ENCODE measurements around the gene APOE. TPM values are rescaled to one million over a fixed set of nuclear protein-coding genes. Genes with fewer than 3 reads are reported as not detected.
"Not testable (repeated sequence)": the region's sequence is repeated elsewhere in the genome, so short reads cannot be mapped to it uniquely, and the experiment has no call there.

The APOE gene
- total RNA-seq, 1 experiment from 2014 or later = 3.5 TPM

DNA sequence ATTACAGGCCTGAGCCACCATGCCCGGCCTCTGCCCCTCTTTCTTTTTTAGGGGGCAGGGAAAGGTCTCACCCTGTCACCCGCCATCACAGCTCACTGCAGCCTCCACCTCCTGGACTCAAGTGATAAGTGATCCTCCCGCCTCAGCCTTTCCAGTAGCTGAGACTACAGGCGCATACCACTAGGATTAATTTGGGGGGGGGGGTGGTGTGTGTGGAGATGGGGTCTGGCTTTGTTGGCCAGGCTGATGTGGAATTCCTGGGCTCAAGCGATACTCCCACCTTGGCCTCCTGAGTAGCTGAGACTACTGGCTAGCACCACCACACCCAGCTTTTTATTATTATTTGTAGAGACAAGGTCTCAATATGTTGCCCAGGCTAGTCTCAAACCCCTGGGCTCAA lies 4.2 kb downstream of the APOE start:
- no peak for DNase-seq (ENCODE audit: low read depth)

DNA sequence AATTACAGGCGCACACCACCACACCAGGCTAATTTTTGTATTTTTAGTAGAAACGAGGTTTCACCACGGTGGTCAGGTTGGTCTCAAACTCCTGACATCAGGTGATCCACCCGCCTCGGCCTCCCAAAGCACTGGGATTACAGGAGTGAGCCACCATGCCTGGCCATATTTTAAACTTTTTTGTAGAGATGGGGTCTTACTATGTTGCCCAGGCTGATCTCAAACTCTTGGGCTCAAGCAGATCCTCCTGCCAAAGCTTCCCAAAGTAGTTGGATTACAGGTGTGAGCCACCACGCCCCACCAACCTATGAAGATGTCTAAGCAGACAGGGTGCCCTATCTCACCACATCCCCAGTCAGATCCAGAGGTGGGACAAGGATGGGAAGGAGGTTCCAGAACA lies 6.3 kb downstream of the APOE start:
- DNase-seq (ENCODE audit: low read depth) = not testable (repeated sequence)

DNA sequence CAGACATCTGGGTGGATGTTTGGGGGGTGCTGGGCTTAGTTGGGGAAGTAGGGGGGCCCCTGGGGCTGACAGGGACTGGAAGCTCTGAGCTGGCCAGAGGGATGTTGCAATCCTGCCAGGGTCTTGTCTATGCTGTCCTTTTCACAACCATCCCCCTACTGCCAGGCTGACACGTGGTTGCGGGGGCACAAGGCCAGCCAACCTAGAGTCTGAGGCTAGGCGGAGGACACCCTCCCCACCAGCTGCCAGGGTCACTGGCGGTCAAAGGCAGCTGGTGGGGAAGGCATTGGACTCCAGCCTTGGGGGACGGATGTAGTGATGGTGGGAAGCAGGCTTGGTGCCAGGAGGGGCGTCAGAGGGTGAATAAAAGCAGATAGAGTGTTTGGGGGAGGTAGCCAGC lies 7.3 kb downstream of the APOE start:
- DNase-seq (ENCODE audit: low read depth) = no peak

DNA sequence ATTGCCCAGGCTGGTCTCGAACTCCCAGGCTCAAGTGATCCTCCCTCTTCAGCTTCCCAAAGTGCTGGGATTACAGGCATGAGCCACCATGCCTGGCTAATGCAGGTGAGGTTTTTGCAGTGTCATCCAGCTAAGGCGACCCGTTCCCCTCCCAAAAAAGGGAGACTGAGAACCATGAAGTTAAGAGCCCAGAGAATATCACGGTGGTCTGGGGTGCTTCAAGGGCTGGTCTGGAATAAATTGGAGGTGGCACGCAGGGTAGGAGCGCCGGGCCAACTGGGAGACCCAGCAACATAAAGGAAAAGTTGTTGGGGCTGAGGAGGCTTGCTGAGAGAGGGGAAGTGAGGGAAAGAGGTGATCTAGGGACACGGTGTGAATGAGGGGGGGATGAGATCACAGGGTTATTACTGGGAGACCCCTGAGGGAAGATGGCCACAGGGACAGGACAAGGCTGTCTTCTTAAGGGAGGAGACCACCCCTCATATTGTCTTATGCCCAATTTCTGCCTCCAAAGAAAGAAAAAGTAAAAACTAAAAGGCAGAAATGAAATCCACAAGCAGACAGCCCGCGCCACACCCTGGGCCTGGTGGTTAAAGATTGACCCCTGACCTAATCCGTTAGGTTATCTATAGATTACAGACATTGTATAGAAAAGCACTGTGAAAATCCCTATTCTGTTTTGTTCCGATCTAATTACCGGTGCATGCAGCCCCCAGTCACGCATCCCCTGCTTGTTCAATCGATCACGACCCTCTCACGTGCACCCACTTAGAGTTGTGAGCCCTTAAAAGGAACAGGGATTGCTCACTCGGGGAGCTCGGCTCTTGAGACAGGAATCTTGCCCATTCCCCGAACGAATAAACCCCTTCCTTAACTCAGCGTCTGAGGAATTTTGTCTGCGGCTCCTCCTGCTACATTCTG lies 8.2 kb downstream of the APOE start:
- not testable (repeated sequence) for DNase-seq (ENCODE audit: low read depth)

DNA sequence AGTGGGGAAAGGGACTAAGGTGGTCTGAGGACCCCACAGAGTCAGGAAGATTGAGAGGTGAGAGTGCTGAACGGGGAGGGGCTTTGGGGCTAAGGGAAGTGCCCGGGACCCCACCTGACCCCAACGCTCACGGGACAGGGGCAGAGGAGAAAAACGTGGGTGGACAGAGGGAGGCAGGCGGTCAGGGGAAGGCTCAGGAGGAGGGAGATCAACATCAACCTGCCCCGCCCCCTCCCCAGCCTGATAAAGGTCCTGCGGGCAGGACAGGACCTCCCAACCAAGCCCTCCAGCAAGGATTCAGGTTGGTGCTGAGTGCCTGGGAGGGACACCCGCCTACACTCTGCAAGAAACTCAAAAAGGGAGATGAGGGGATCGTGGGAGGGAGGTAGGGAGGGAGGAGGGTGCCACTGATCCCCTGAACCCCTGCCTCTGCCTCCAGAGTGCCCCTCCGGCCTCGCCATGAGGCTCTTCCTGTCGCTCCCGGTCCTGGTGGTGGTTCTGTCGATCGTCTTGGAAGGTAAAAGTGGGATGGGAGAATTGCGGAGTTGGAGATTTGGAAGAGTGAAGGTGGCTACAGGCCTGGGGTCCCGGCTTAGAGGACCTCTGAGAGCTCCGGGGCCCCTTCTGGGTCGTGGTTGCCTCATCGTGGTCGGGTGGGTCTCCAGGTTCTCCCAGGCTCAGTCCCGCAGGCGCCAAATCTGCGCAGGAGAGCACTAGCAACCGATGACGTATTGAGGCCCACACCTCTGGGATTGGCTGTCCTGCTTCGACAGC lies 9.0 kb downstream of the APOE start, which contains the start of gene APOC1:
TSS of gene APOC1 (plus strand) at position 176 of the 774 bp plus-strand sequence. CDS start at position 460, 284 bp downstream.
- peak; percentile 77 for DNase-seq (ENCODE audit: low read depth)

DNA sequence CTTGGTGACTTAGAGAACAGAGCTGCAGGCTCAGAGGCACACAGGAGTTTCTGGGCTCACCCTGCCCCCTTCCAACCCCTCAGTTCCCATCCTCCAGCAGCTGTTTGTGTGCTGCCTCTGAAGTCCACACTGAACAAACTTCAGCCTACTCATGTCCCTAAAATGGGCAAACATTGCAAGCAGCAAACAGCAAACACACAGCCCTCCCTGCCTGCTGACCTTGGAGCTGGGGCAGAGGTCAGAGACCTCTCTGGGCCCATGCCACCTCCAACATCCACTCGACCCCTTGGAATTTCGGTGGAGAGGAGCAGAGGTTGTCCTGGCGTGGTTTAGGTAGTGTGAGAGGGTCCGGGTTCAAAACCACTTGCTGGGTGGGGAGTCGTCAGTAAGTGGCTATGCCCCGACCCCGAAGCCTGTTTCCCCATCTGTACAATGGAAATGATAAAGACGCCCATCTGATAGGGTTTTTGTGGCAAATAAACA lies 18.7 kb downstream of the APOE start:
- DNase-seq (ENCODE audit: low read depth) = no peak

DNA sequence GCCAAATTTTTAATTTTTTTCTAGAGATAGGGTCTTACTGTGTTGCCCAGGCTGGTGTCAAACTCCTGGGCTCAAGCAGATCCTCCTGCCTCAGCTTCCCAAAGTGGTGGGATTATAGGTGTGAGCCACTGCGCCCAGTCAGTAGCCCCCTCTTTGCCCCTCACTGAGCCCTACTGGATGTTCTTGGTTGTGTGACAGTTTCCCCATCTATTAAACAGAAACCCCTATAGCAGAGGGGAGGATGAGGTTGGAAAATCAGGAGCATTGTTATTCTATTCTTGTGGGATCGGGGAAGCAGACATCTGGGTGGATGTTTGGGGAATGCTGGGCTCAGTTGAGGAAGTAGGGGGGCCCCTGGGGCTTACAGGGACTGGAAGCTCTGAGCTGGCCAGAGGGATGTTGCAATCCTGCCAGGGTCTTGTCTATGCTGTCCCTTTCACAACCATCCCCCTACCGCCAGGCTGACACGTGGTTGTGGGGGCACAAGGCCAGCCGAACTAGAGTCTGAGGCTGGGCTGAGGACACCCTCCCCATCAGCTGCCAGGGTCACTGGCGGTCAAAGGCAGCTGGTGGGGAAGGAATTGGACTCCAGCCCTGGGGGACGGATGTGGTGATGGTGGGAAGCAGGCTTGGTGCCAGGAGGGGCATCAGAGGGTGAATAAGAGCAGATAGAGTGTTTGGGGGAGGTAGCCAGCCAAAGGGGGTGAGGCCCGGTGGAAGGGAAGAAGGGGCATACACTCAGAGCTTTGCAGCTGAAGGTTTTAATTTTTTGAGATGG lies 19.7 kb downstream of the APOE start:
- DNase-seq (ENCODE audit: low read depth) = peak; percentile 43

DNA sequence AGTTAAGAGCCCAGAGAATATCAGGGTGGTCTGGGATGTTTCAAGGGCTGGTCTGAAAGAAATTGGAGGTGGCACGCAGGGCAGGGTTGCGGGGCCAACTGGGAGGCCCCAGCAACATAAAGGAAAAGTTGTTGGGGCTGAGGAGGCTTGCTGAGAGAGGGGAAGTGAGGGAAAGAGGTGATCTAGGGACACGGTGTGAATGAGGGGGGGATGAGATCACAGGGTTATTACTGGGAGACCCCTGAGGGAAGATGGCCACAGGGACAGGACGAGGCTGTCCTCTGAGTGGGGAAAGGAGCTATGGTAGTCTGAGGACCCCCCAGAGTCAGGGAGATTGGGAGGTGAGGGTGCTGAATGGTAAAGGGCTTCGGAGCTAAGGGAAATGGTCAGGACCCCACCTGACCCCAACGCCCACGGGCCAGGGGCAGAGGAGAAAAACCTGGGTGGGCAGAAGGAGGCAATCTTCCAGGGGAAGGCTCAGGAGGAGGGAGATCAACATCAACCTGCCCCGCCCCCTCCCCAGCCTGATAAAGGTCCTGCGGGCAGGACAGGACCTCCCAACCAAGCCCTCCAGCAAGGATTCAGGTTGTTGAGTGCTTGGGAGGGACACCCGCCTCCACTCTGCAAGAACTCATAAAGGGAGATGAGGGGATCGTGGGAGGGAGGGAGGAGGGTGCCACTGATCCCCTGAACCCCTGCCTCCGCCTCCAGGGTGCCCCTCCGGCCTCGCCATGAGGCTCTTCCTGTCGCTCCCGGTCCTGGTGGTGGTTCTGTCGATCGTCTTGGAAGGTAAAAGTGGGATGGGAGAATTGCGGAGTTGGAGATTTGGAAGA lies 20.9 kb downstream of the APOE start:
- DNase-seq (ENCODE audit: low read depth) = not testable (repeated sequence)

DNA sequence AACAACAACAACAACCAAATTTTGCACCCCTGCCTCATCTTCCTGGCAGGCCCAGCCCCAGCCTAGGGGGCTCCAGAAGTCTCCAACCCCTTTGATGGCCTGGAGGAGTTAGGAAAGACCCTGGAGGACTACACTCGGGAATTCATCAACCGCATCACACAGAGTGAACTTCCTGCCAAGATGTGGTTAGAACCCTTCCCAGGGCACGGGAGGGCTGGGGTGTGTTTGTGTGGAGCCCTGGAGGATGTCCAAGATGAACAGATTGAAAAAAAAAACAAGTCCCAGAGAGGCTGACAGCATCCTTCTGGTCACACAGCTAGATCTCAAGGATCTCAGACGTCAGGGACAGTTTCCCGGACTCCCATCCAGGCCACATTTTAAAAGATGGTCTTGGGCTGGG lies 22.1 kb downstream of the APOE start:
- peak; percentile 65 for DNase-seq (ENCODE audit: low read depth)

DNA sequence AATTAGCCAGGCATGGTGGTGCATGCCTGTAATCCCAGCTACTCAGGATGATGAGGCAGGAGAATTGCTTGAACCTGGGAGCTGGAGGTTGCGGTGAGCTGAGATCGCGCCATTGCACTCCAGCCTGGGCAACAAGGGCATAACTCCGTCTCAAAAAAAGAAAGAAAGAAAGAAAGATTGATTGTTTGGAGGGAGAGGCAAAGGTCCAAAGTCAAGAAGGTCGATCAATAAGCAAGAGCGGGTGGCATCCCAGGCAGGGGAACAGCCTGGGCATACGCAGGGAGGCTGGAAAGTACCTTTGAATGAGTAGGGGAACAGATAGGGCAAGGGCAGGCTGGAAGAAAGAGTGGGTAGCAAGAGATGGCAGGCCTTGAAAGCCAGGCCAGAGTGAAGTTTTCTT lies 24.5 kb downstream of the APOE start:
- DNase-seq (ENCODE audit: low read depth) = no peak

DNA sequence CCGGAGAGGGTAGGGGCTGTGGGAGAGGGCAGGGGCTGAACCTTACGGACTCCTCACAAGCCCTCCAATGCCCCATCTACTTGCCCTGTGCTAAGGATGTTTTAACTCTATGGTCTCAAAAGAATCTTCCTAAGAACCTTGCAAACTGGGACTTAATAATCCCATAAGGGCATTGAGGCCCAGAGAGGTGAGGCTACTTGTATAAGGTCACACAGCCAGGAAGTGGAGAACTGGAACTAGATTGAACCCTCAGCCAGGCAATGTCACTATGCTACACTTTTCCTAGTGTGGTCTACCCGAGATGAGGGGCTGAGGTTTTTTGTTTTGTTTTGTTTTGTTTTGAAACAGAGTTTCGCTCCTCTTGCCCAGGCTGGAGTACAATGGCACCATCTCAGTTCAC lies 25.9 kb downstream of the APOE start:
- DNase-seq (ENCODE audit: low read depth) = no peak

DNA sequence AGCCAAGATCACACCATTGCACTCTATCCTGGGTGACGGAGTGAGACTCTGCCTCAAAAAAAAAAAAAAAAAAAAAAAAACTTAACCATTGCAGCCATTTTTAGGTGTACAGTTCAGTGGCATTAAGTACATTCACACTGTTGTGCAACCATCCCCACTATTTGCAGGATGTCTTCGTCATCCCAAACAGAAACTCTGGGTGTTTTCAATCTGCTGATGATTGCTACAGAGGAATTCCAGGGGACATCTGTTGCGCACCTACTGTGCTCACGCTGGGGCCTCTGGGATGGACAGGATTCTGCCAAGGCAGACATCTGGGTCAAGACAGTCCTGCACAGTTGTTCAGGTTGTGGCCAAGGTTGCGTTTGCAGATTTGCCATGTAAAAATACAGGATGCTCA lies 34.1 kb downstream of the APOE start:
- no peak for DNase-seq (ENCODE audit: low read depth)

DNA sequence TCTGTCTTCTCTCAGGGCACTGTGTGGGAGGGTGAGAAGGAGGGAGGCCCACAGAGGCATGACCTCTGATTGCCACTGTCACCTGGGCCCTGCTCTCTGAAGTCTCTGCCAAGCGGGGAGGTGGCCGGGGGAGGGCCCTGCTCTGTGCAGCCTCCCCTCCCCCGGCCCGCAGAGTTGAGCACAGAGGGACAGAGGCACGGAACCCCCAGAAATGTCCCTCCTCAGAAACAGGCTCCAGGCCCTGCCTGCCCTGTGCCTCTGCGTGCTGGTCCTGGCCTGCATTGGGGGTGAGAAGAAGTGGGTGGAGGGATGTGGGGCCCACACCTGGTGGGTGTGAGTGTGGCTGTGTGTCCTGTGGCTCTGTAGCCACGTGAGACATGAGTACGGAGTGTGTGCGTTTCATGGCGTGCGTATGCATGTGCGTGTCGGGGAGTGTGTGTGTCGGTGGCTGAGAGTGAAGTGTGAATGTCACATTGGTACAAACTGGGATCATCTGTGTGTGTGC lies 36.5 kb downstream of the APOE start, which contains the start of gene APOC4:
TSS of gene APOC4 (plus strand) at position 171 of the 505 bp plus-strand sequence. CDS start at position 212, 41 bp downstream.
- DNase-seq (ENCODE audit: low read depth) = no peak

DNA sequence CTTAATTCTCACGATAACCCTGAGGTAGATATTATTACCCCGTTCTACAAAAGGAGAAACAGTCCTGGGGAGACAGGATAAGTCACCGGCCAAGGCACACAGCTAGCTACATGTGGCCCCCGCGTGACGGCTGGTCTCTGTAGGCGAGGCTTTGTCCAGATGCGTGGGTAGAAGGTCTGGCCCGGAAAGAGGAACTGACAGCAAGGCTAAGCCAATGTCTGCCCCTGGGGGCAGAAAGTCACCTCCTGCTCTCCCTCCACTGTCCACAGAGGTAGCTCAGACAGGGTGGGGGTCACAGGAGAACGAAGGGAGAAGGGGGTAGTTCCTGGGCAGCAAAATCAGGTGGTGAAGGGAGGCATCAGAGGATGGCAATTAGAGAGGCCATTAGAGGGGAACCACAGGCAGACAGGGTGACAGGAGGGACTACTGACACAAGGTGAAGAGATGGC lies 38.2 kb downstream of the APOE start:
- no peak for DNase-seq (ENCODE audit: low read depth)

DNA sequence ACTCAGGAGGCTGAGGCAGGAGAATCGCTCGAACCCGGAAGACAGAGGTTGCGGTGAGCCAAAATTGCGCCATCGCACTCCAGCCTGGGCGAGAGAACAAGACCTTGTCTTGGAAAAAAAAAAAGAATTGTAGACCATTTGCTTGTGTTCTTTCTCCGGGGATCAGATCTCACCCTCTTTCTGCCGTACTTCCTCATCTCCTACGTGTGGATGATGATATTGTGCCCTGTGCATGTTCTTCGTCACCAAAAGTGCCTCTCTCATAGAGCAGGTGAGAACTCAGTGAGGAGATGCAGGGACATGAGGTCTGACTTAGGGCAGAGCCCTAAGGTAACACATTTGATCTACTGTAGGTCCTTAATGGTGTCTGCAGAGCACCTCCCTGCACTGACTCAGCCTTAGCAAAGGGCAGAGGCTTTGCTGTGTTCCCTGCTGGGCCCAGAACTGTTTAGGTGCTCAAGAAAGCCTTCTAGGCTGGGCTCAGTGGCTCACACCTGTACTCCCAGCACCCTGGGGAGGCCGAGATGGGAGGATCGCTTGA lies 41.5 kb downstream of the APOE start:
- DNase-seq (ENCODE audit: low read depth) = no peak

DNA sequence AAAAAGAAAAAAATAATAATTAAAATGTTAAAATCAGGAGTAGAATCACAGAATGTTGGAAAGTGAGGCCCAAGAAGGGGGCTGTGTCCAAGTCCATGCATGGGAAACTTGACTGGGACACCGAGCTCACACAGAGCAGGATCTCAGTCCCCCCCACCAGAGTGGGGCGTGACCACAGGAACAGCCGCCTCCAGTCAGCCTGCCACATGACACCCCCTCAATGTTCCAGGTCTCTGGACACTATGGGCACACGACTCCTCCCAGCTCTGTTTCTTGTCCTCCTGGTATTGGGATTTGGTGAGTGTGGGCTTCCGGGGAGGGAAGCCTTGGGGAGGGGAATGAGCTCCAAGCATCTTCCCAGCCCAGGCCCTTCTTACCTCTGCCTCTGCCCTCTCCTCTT lies 42.6 kb downstream of the APOE start:
- no peak for DNase-seq (ENCODE audit: low read depth)

DNA sequence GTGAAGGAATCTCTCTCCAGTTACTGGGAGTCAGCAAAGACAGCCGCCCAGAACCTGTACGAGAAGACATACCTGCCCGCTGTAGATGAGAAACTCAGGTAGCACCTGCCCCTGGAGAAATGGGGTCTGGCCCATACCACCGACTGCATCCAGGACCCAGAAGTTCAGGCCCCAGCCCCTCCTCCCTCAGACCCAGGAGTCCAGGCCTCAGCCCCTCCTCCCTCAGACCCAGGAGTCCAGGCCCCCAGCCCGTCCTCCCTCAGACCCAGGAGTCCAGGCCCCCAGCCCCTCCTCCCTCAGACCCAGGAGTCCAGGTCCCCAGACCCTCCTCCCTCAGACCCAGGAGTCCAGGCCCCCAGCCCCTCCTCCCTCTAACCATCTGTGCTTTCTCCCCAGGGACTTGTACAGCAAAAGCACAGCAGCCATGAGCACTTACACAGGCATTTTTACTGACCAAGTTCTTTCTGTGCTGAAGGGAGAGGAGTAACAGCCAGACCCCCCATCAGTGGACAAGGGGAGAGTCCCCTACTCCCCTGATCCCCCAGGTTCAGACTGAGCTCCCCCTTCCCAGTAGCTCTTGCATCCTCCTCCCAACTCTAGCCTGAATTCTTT lies 43.3 kb downstream of the APOE start:
- DNase-seq (ENCODE audit: low read depth) = no peak

DNA sequence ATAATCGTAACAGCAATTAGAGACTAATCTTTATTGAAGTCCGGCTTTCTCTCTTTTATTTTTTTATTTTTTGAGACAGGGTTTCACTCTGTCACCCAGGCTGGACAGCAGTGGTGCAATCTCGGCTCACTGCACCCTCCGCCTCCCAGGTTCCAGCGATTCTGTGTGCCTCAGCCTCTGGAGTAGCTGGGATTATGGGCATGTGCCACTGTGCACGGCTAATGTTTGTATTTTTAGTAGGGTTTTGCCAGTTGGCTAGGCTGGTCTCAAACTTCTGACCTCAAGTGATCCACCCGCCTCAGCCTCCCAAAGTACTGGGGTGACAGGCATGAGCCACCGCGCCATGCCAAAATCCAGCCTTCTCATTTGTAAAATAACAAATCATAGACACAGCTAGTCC lies 44.0 kb downstream of the APOE start:
- no peak for DNase-seq (ENCODE audit: low read depth)
